ENCODE data around the gene SOWAHD.

DNA sequence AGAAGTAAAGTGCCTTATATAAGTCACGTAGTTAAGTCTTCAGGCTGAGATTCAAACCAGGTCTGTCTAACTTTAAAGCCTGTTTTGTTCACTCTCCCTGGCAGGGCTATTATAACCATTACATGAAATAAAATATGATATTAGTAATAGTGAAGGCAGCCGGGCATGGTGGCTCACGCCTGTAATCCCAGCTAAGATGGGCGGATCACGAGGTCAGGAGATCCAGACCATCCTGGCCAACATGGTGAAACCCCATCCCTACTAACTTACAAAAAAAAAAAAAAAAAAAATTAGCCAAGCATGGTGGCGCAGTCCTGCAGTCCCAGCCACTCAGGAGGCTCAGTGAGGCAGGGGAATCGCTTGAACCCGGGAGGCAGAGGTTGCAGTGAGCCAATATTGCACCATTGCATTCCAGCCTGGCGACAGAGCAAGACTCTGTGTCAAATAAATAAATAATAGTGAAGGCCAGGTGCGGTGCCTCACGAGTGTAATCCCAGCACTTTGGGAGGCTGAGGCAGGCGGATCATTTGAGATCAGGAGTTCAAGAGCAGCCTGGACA, 22.1 kb upstream of the SOWAHD start:
- TF ChIP-seq, protein P1, sequence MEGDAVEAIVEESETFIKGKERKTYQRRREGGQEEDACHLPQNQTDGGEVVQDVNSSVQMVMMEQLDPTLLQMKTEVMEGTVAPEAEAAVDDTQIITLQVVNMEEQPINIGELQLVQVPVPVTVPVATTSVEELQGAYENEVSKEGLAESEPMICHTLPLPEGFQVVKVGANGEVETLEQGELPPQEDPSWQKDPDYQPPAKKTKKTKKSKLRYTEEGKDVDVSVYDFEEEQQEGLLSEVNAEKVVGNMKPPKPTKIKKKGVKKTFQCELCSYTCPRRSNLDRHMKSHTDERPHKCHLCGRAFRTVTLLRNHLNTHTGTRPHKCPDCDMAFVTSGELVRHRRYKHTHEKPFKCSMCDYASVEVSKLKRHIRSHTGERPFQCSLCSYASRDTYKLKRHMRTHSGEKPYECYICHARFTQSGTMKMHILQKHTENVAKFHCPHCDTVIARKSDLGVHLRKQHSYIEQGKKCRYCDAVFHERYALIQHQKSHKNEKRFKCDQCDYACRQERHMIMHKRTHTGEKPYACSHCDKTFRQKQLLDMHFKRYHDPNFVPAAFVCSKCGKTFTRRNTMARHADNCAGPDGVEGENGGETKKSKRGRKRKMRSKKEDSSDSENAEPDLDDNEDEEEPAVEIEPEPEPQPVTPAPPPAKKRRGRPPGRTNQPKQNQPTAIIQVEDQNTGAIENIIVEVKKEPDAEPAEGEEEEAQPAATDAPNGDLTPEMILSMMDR (IDR thresholded peaks at IDR 0.05; ENCODE audit: insufficient read depth, low read length, poor library complexity, severe bottlenecking) = no peak
- TF ChIP-seq EZH2phosphoT487 (conservative IDR thresholded peaks at IDR 0.05; ENCODE audit: low read length) = no peak
